Smooth muscle cell (in vitro differentiated cells): Measurements from ENCODE around the gene CHPF2. TPM values are rescaled to one million over a fixed set of nuclear protein-coding genes. Genes with fewer than 3 reads are reported as not detected.

Experiments used
- DNase-seq: peaks from one replicate; lab custom pipeline; 2025; ENCODE audit not compliant: unreplicated experiment; lab: John Stamatoyannopoulos, UW
- H2AFZ ChIP-seq: fragments of 200-600 bp; sonication (generic); 2 replicates; pipeline ENCODE4 v1.6.0; 2016; ENCODE audit warnings: antibody characterized with exemption, low read depth, mild to moderate bottlenecking
- H3F3A ChIP-seq: fragments of 200-600 bp; sonication (generic); 2 replicates; pipeline ENCODE4 v1.6.0; 2017; ENCODE audit warnings: antibody characterized with exemption, low read depth
- H3K27ac ChIP-seq: fragments of 200-600 bp; sonication (generic); 2 replicates; pipeline ENCODE4 v1.5.1; 2016; ENCODE audit warnings: low read depth, mild to moderate bottlenecking
- H3K27me3 ChIP-seq: fragments of 200-600 bp; sonication (generic); 2 replicates; pipeline ENCODE4 v1.6.1; 2016; ENCODE audit warnings: low read depth, mild to moderate bottlenecking
- H3K36me3 ChIP-seq: fragments of 200-600 bp; sonication (generic); 2 replicates; pipeline ENCODE4 v1.5.1; 2016; ENCODE audit warnings: low read depth
- H3K4me1 ChIP-seq: fragments of 200-600 bp; sonication (generic); 2 replicates; pipeline ENCODE4 v1.5.1; 2016; ENCODE audit warnings: low read depth
- H3K4me2 ChIP-seq: fragments of 200-600 bp; sonication (generic); 2 replicates; pipeline ENCODE4 v1.6.0; 2016; ENCODE audit warnings: mild to moderate bottlenecking
- H3K4me3 ChIP-seq: fragments of 200-600 bp; sonication (generic); 2 replicates; pipeline ENCODE4 v1.5.1; 2016; ENCODE audit warnings: mild to moderate bottlenecking
- H3K79me2 ChIP-seq: fragments of 200-600 bp; sonication (generic); 2 replicates; pipeline ENCODE4 v1.6.0; 2016; ENCODE audit warnings: low read depth, mild to moderate bottlenecking
- H3K9ac ChIP-seq: fragments of 200-600 bp; sonication (generic); 2 replicates; pipeline ENCODE4 v1.6.0; 2016; ENCODE audit warnings: low read depth
- H3K9me3 ChIP-seq: fragments of 200-600 bp; sonication (generic); replicated peaks from 2 replicates; pipeline ENCODE4 v1.5.1; 2016; ENCODE audit warnings: low read depth
- H4K20me1 ChIP-seq: fragments of 200-600 bp; sonication (generic); 2 replicates; pipeline ENCODE4 v1.6.0; 2016; ENCODE audit warnings: low read depth
- CTCF ChIP-seq: fragments of 200-600 bp; sonication (generic); IDR thresholded peaks from 2 replicates; pipeline ENCODE4 v1.5.1; 2017; ENCODE audit warnings: borderline replicate concordance, mild to moderate bottlenecking, antibody characterized with exemption; ENCODE audit not compliant: insufficient read depth, poor library complexity, severe bottlenecking
- WGBS: methylation state at CpG from one replicate; pipeline ENCODE4 v1.1.7; 2016; ENCODE audit warnings: low lambda C conversion rate; 5-methylcytosine and 5-hydroxymethylcytosine counted together
- polyA plus RNA-seq: library from polyadenylated mRNA; unstranded; fragments of >200 nt; fragmentation: Nextera tagmentation; extraction: Ambion mirVana; gene quantifications from 2 replicates; pipeline ENCODE4 v1.2.1, GENCODE V29; 2016
- total RNA-seq: library from RNA; depleted of rRNA; stranded (reverse); fragments of >200 nt; gene quantifications from 2 replicates; pipeline ENCODE4 v1.2.3, GENCODE V29; 2014

The CHPF2 gene
- total and polyA plus RNA-seq, 2 experiments from 2014 or later, result 42.3 to 70.8 TPM

GRCh38 chr7:151208253-151208862, 23.9 kb upstream of the CHPF2 start:
- no peak for DNase-seq
- WGBS, result 85% methylated on average over 9 of the region's 9 CpGs
- Histone ChIP-seq H4K20me1 (no peaks in the 10 kb centered on the region), H3K9me3 (no peaks in the 10 kb centered on the region), H3K36me3 (no peaks in the 10 kb centered on the region), H3K4me3 (no peak overlapping the region), H3F3A (no peaks in the 10 kb centered on the region), H2AFZ (no peak overlapping the region), H3K9ac (no peak overlapping the region), H3K4me1 (no peaks in the 10 kb centered on the region), H3K27ac (no peak overlapping the region), H3K79me2 (no peaks in the 10 kb centered on the region), H3K27me3 (peaks cover 6% of the 10 kb centered on the region), H3K4me2 (no peak overlapping the region)
- no peak for TF ChIP-seq CTCF

GRCh38 chr7:151209588-151209987, 22.7 kb upstream of the CHPF2 start:
- H2AFZ ChIP-seq, result no peak overlapping the region
- H3K9me3 ChIP-seq, result no peaks in the 10 kb centered on the region
- no peak overlapping the region for H3K4me2 ChIP-seq
- H3K9ac ChIP-seq, result no peak overlapping the region
- H3K4me3 ChIP-seq, result no peak overlapping the region
- no peak overlapping the region for H3K27ac ChIP-seq
- WGBS, result 90% methylated on average over 6 of the region's 6 CpGs
- H3F3A ChIP-seq, result no peaks in the 10 kb centered on the region
- peaks cover under 1% of the 10 kb centered on the region for H3K36me3 ChIP-seq
- H3K4me1 ChIP-seq, result no peaks in the 10 kb centered on the region
- H3K79me2 ChIP-seq, result no peaks in the 10 kb centered on the region
- H3K27me3 ChIP-seq, result no peaks in the 10 kb centered on the region
- DNase-seq, result no peak
- no peaks in the 10 kb centered on the region for H4K20me1 ChIP-seq
- TF ChIP-seq CTCF, result no peak

- no peaks in the 10 kb centered on the region for H3K27me3 ChIP-seq
- no peak for TF ChIP-seq CTCF
- no peaks in the 10 kb centered on the region for H3F3A ChIP-seq
- peaks cover 7% of the 10 kb centered on the region for H3K36me3 ChIP-seq
- WGBS, result 84% methylated on average over 17 of the region's 17 CpGs
- no peak for DNase-seq
- H3K9ac ChIP-seq, result no peak within 1 kb of the TSS
- H4K20me1 ChIP-seq, result no peaks in the 10 kb centered on the region
- H2AFZ ChIP-seq, result no peak within 1 kb of the TSS
- no peak within 1 kb of the TSS for H3K4me2 ChIP-seq
- H3K9me3 ChIP-seq, result no peaks in the 10 kb centered on the region
- H3K79me2 ChIP-seq, result no peaks in the 10 kb centered on the region
- no peak within 1 kb of the TSS for H3K4me3 ChIP-seq
- H3K27ac ChIP-seq, result no peak within 1 kb of the TSS
- no peaks in the 10 kb centered on the region for H3K4me1 ChIP-seq
These were observed 22.0 kb upstream of the CHPF2 start, which contains the start of gene H2BK1 for GRCh38 chr7:151210087-151210854. H2BK1 (minus strand) TSS chr7:151210488; CDS start chr7:151210318, 170 bp downstream.
